Uterus (tissue), 4 donors: ENCODE data around the gene NHS. TPM values are rescaled to one million over a fixed set of nuclear protein-coding genes. Genes with fewer than 3 reads are reported as not detected.

ENCODE experiments used
- DNase-seq, 2 donors: peaks; one replicate each; pipeline ENCODE4 v3.0.0-alpha.2; 2019 to 2020
- H3K27ac ChIP-seq, 2 donors: fragments of 200-600 bp; sonication (generic); 1 replicate in 1 of 2; 2 replicates in 1 of 2; pipeline ENCODE4 v1.5.1; 2016 to 2018
- H3K27me3 ChIP-seq, 2 donors: fragments of 200-600 bp; sonication (generic); one replicate each; pipeline ENCODE4 v1.5.1; 2018 to 2019; ENCODE audit warnings: control low read depth in 1 of 2
- H3K36me3 ChIP-seq, 2 donors: fragments of 200-600 bp; sonication (generic); one replicate each; pipeline ENCODE4 v1.5.1; 2019; ENCODE audit warnings: control low read depth in 1 of 2
- H3K4me1 ChIP-seq, 2 donors: fragments of 200-600 bp; sonication (generic); one replicate each; pipeline ENCODE4 v1.5.1; 2018 to 2019; ENCODE audit warnings: control low read depth in 1 of 2
- H3K4me3 ChIP-seq, 2 donors: fragments of 200-600 bp; sonication (generic); 1 replicate in 1 of 2; 2 replicates in 1 of 2; pipeline ENCODE4 v1.5.1; 2018 to 2019; ENCODE audit warnings: mild to moderate bottlenecking in 1 of 2
- H3K9me3 ChIP-seq, 2 donors: fragments of 200-600 bp; sonication (generic); one replicate each; pipeline ENCODE4 v1.5.1; 2019; ENCODE audit warnings: control low read depth in 1 of 2
- POLR2A ChIP-seq, 2 donors: fragments of 450-650 bp; IDR thresholded peaks; one replicate each; pipeline ENCODE4 v1.6.1; 2016; ENCODE audit warnings: antibody characterized with exemption in 2 of 2, mild to moderate bottlenecking in 1 of 2, moderate library complexity in 1 of 2
- intact Hi-C: fragments of 100-400 bp; cut with DNase I; formaldehyde crosslinking; loops from one replicate; pipeline ENCODE4 v1.15.1; 2023; ENCODE audit warnings: low total_unique reads
- total RNA-seq, 4 donors: library from RNA; depleted of rRNA in 3 of 4; stranded (reverse); fragments of >200 nt in 3 of 4; gene quantifications; one replicate each; pipeline versions ENCODE4 v1.1.0 to v1.2.4, GENCODE V29; 2014 to 2023
- TF ChIP-seq, protein P1 (sequence below), 4 experiments: fragments of 200-600 bp in 2 of 4; fragments of 450-650 bp in 2 of 4; sonication (generic) in 2 of 4; IDR thresholded peaks; one replicate each; pipeline ENCODE4 v1.5.1; 2016 to 2019; ENCODE audit warnings: antibody characterized with exemption in 4 of 4, mild to moderate bottlenecking in 2 of 4, moderate library complexity in 1 of 4
- donor health status: DM: yes; HTN: yes; CAD: no.

Gene NHS
- total RNA-seq, 4 donors from 2014 or later = 3.5 to 14.3 (median 9.5) TPM

- no peak overlapping the region for H3K27ac ChIP-seq
- intact Hi-C loops = no loop called here
- no peaks in the 10 kb centered on the region for H3K4me1 ChIP-seq
- no peaks in the 10 kb centered on the region for H3K36me3 ChIP-seq
- H3K4me3 ChIP-seq = no peak overlapping the region
- no peaks in the 10 kb centered on the region for H3K27me3 ChIP-seq
- no peaks in the 10 kb centered on the region for H3K9me3 ChIP-seq
- TF ChIP-seq POLR2A (IDR thresholded peaks at IDR 0.05) = no peak
- TF ChIP-seq, protein P1, sequence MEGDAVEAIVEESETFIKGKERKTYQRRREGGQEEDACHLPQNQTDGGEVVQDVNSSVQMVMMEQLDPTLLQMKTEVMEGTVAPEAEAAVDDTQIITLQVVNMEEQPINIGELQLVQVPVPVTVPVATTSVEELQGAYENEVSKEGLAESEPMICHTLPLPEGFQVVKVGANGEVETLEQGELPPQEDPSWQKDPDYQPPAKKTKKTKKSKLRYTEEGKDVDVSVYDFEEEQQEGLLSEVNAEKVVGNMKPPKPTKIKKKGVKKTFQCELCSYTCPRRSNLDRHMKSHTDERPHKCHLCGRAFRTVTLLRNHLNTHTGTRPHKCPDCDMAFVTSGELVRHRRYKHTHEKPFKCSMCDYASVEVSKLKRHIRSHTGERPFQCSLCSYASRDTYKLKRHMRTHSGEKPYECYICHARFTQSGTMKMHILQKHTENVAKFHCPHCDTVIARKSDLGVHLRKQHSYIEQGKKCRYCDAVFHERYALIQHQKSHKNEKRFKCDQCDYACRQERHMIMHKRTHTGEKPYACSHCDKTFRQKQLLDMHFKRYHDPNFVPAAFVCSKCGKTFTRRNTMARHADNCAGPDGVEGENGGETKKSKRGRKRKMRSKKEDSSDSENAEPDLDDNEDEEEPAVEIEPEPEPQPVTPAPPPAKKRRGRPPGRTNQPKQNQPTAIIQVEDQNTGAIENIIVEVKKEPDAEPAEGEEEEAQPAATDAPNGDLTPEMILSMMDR (IDR thresholded peaks at IDR 0.05) = no peak
- DNase-seq = no peak
Observed at GRCh38 chrX:17449866-17450265, 74.9 kb downstream of the NHS start.

GRCh38 chrX:17453788-17454187 is 78.8 kb downstream of the NHS start:
- Histone ChIP-seq H3K9me3 (no peaks in the 10 kb centered on the region), H3K27me3 (no peaks in the 10 kb centered on the region), H3K4me1 (no peaks in the 10 kb centered on the region), H3K27ac (no peak overlapping the region), H3K36me3 (no peaks in the 10 kb centered on the region), H3K4me3 (no peak overlapping the region)
- intact Hi-C loops = no loop called here
- TF ChIP-seq, protein P1 (IDR thresholded peaks at IDR 0.05) = no peak
- no peak for TF ChIP-seq POLR2A (IDR thresholded peaks at IDR 0.05)
- DNase-seq = no peak

DNA sequence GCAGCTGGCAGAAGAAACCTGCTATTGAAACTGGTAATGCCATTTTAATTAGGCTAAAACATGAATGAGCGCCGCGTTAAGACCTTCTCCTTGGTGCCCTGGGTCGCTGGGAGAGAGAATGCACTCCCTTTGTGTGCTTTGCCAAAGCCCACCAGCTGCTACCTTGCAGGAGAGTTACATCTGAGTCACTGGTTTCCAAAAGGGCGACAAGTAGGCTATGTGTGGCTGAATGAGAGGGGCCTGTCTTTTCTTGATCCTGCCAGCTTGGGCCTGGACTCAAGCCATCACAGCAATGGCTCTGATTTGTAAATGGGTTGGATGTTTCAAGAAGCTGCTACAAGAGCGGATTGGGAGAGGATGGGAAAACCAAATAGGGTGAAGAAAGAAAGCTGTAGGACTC is 81.5 kb downstream of the NHS start:
- H3K9me3 ChIP-seq = no peaks in the 10 kb centered on the region
- no peak for DNase-seq
- TF ChIP-seq, protein P1 (IDR thresholded peaks at IDR 0.05) = no peak
- no peak for TF ChIP-seq POLR2A (IDR thresholded peaks at IDR 0.05)
- H3K4me3 ChIP-seq = no peak overlapping the region
- H3K27me3 ChIP-seq = no peaks in the 10 kb centered on the region
- intact Hi-C loops = no loop called here
- H3K27ac ChIP-seq = no peak overlapping the region
- H3K4me1 ChIP-seq = no peaks in the 10 kb centered on the region
- H3K36me3 ChIP-seq = no peaks in the 10 kb centered on the region

DNA sequence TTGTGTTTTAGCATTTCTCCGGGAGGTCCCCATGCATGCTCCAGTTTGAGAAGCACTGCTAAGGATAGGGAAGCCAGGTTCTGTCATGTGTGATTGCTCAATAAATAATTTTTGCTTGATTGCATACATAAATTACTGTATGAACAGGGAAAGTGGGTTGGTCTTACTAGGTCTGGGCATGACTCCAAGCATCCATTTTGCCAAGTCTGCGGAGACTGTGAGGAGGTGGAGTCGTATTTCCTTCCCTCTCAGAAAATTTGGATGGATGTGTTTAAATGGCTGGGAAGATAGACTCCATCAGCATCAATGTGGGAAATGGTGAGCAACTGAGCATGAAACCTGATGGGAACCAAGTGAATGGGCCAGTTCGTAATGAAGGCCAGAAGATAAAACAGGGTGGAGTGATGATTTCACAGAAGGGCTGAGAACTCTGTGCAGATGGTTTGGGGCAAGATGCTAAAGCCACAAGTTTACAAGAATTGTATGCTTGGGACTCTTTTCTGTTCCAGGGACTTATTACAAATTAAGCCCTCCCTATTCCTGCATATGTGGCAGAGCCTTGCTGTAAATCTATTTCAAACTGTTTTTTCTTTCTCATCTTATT is 84.1 kb downstream of the NHS start:
- DNase-seq = peak; percentile 51 to 60
- no peak overlapping the region for H3K27ac ChIP-seq

DNA sequence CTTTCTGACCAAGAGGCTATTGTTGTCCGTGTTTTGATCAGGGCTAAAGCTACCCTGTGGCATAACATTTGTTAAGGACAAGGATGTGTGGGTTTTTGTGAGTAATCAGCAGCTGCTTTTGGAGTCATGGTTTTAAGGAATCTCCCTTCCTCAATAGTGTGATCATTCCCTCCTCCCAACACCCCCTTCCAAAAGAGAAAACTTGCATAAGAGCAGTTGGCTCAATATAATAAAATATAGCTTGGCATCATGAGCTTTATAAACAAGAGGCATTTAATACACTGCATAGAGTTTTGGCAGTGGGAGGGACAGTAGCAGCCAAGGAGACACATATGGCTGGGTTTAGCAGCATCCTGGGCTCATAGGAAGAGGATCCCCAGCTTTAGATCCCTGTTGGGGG is 84.7 kb downstream of the NHS start:
- Histone ChIP-seq H3K9me3 (no peaks in the 10 kb centered on the region), H3K27me3 (no peaks in the 10 kb centered on the region), H3K27ac (no peak overlapping the region), H3K36me3 (no peaks in the 10 kb centered on the region), H3K4me1 (no peaks in the 10 kb centered on the region), H3K4me3 (no peak overlapping the region)
- DNase-seq = no peak
- intact Hi-C loops = no loop called here
- TF ChIP-seq POLR2A (IDR thresholded peaks at IDR 0.05) = no peak
- TF ChIP-seq, protein P1 (IDR thresholded peaks at IDR 0.05) = no peak

More for the DNA sequence above, 84.1 kb downstream of the NHS start:
- no peak overlapping the region for H3K4me3 ChIP-seq
- no peaks in the 10 kb centered on the region for H3K9me3 ChIP-seq
- TF ChIP-seq POLR2A (IDR thresholded peaks at IDR 0.05) = no peak
- no peaks in the 10 kb centered on the region for H3K36me3 ChIP-seq
- H3K4me1 ChIP-seq = no peaks in the 10 kb centered on the region
- H3K27me3 ChIP-seq = no peaks in the 10 kb centered on the region
- intact Hi-C loops = no loop called here

DNA sequence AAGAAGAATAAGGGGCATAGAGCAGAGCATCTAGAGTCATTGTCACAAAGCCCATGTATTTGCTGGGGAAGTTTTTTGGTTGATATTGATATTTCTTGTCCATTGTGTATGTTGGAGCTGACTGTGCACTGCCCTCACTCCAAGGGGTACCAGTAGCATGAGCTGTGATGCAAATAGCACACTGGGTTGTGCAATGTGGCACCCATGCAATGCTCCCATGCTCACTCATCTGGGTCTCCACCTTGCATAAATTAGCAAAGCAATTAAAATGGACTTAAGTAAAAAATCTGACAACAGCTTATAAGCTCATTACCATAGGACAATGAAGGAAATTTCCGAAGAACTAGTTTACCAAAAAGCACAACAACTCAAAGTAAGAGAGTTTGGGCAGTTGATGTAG is 87.9 kb downstream of the NHS start:
- no peaks in the 10 kb centered on the region for H3K4me1 ChIP-seq
- TF ChIP-seq, protein P1 (IDR thresholded peaks at IDR 0.05) = no peak
- no peak for TF ChIP-seq POLR2A (IDR thresholded peaks at IDR 0.05)
- DNase-seq = no peak
- intact Hi-C loops = no loop called here
- H3K36me3 ChIP-seq = no peaks in the 10 kb centered on the region
- H3K27me3 ChIP-seq = no peaks in the 10 kb centered on the region
- no peaks in the 10 kb centered on the region for H3K9me3 ChIP-seq
- no peak overlapping the region for H3K27ac ChIP-seq
- no peak overlapping the region for H3K4me3 ChIP-seq
